Measurements from ENCODE around the gene USP54. TPM values are rescaled to one million over a fixed set of nuclear protein-coding genes. Genes with fewer than 3 reads are reported as not detected.
A peak's percentile ranks its signal among the peaks of the same experiment; 100 is the strongest.

Gene USP54
- total and polyA plus RNA-seq, 9 of the 15 experiments (the other 6 are each of a cell fraction or from before 2014, with no cell fraction given): 3.8 to 40.1 (median 16.9) TPM

- TF ChIP-seq, protein P1, sequence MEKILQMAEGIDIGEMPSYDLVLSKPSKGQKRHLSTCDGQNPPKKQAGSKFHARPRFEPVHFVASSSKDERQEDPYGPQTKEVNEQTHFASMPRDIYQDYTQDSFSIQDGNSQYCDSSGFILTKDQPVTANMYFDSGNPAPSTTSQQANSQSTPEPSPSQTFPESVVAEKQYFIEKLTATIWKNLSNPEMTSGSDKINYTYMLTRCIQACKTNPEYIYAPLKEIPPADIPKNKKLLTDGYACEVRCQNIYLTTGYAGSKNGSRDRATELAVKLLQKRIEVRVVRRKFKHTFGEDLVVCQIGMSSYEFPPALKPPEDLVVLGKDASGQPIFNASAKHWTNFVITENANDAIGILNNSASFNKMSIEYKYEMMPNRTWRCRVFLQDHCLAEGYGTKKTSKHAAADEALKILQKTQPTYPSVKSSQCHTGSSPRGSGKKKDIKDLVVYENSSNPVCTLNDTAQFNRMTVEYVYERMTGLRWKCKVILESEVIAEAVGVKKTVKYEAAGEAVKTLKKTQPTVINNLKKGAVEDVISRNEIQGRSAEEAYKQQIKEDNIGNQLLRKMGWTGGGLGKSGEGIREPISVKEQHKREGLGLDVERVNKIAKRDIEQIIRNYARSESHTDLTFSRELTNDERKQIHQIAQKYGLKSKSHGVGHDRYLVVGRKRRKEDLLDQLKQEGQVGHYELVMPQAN (IDR thresholded peaks at IDR 0.05; ENCODE audit: borderline replicate concordance): peak; percentile 14; the same call in 1 of the 2 replicates
- TF ChIP-seq THRB (CRISPR knock-in tag; conservative IDR thresholded peaks at IDR 0.05) (peak; percentile 59; the same call in 1 of the 2 replicates), SMAD3 (CRISPR knock-in tag; conservative IDR thresholded peaks at IDR 0.05) (no peak), PHF20 (IDR thresholded peaks at IDR 0.05; ENCODE audit: partially characterized antibody) (peak; percentile 91), XRCC5 (IDR thresholded peaks at IDR 0.05; ENCODE audit: low read depth, low read length) (no peak; the same call in 1 of the 2 replicates), SMAD1 (IDR thresholded peaks at IDR 0.05; ENCODE audit: low read depth, low read length, partially characterized antibody) (peak; percentile 86), CHD4 (IDR thresholded peaks at IDR 0.05; ENCODE audit: insufficient read depth, insufficient replicate concordance, low read depth, low read length, poor library complexity, severe bottlenecking) (no peak), EGR1 (conservative IDR thresholded peaks at IDR 0.05) (no peak), L3MBTL2 (IDR thresholded peaks at IDR 0.05) (peak; percentile 81), LCOR (CRISPR knock-in tag; IDR thresholded peaks at IDR 0.05) (peak; percentile 17; the same call in 1 of the 2 replicates), E2F3 (CRISPR knock-in tag; IDR thresholded peaks at IDR 0.05) (peak; percentile 23; the same call in 1 of the 2 replicates), RBM22 (IDR thresholded peaks at IDR 0.05; ENCODE audit: low read depth, low read length, poor library complexity, severe bottlenecking) (peak; percentile 99), POU5F1 (IDR thresholded peaks at IDR 0.05; ENCODE audit: borderline replicate concordance, low read depth, low read length, partially characterized antibody) (no peak), ZNF395 (CRISPR knock-in tag; IDR thresholded peaks at IDR 0.05) (peak; percentile 68; the same call in 1 of the 2 replicates), TRIM24 (IDR thresholded peaks at IDR 0.05) (no peak)
- TF ChIP-seq, protein P2, sequence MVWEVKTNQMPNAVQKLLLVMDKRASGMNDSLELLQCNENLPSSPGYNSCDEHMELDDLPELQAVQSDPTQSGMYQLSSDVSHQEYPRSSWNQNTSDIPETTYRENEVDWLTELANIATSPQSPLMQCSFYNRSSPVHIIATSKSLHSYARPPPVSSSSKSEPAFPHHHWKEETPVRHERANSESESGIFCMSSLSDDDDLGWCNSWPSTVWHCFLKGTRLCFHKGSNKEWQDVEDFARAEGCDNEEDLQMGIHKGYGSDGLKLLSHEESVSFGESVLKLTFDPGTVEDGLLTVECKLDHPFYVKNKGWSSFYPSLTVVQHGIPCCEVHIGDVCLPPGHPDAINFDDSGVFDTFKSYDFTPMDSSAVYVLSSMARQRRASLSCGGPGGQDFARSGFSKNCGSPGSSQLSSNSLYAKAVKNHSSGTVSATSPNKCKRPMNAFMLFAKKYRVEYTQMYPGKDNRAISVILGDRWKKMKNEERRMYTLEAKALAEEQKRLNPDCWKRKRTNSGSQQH (CRISPR knock-in tag; IDR thresholded peaks at IDR 0.05): 0 out of 2 replicates have a peak, but pooled peaks have one; percentile 31
Observed at GRCh38 chr10:73625884-73626752, 35.0 kb upstream of the USP54 start (continued).

Data from K562 (cell line).